ENCODE results near the gene GRB7.
A peak's percentile ranks its signal among the peaks of the same experiment; 100 is the strongest.

Gene GRB7

DNA sequence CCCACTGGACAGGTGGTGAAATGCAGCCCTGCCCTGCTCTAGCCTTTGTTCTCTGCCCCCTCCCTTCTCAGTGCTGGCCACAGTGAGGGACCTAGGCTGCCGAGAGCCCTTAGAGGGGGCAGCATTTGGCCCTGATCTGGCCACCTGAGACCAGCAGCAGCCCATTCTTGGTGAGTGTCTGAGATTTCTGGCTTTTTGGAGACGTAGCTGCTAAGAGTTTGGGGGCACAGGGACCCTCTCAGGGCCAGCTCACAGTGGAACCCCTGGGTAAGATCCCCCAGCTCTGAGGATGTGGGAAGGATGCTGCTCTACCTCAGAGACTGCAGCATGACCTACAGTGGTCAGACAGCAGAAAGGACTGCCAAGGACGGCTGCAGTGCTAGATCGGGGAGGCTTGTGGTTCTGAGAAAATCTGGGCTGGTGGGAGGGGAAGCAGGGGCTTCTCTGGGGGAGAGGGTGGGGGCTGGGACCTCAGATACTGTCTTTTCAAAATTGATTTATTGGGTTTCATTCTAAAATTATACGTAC lies 13.3 kb downstream of the GRB7 start:
- no peak for TF ChIP-seq CTCF (IDR thresholded peaks at IDR 0.05; ENCODE audit: low read depth, low read length)
- no peak for DNase-seq (ENCODE audit: extremely low read depth, low read depth)

DNA sequence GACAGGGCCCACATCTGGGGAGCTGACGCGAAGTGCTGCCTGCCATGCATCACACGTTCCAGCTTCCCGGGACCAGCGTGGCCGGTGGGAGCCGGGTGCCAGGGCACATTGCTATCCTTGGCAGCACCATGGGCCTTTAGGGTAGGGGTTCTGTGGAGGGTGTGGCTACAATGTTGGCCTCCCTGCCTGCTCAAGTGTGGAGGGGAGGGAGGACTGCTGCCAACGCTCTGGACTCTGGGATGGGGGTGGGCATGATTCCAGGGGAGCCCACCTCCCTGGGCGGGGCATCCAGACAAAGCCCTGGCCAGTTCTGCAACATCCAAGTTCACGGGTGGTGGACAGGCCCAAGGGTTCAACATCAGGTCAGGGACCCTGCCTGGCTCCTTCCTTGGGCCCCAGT lies 13.9 kb downstream of the GRB7 start:
- TF ChIP-seq CTCF (IDR thresholded peaks at IDR 0.05; ENCODE audit: low read depth, low read length) = no peak
- DNase-seq (ENCODE audit: extremely low read depth, low read depth) = no peak

GRCh38 chr17:39752241-39752881 lies 14.6 kb downstream of the GRB7 start:
- DNase-seq (ENCODE audit: extremely low read depth, low read depth) = no peak
- TF ChIP-seq CTCF (IDR thresholded peaks at IDR 0.05; ENCODE audit: low read depth, low read length) = no peak

DNA sequence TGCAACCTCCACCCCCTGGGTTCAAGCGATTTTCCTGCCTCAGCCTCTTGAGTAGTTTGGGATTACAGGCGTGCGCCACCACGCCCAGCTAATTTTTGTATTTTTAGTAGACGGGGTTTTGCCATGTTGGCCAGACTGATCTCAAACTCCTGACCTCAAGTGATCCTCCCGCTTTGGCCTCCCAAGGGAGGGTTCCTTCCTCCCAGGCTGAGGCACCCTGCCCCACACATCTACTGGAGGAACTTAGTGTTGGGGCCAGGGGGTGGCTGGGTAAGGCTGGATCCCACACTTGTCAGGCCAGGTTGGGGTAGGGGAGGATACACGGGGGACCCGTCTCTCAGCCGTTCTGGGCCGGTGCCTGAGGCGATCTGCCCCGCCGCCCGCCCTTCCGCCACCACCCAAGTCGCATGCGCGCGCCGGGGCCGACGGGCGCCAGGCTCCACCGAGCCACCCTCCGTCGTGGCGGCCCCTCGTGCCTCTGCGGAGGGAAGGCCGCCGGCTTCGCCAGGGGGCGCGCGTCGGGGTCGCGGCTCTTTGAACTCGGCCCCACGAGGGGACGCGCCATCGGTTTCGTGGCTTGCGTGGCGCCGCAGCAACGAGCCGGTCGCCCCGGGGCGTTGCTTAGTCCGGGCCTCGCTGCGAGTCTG lies 15.9 kb downstream of the GRB7 start:
- no peak for TF ChIP-seq CTCF (IDR thresholded peaks at IDR 0.05; ENCODE audit: low read depth, low read length)
- no peak for DNase-seq (ENCODE audit: extremely low read depth, low read depth)

DNA sequence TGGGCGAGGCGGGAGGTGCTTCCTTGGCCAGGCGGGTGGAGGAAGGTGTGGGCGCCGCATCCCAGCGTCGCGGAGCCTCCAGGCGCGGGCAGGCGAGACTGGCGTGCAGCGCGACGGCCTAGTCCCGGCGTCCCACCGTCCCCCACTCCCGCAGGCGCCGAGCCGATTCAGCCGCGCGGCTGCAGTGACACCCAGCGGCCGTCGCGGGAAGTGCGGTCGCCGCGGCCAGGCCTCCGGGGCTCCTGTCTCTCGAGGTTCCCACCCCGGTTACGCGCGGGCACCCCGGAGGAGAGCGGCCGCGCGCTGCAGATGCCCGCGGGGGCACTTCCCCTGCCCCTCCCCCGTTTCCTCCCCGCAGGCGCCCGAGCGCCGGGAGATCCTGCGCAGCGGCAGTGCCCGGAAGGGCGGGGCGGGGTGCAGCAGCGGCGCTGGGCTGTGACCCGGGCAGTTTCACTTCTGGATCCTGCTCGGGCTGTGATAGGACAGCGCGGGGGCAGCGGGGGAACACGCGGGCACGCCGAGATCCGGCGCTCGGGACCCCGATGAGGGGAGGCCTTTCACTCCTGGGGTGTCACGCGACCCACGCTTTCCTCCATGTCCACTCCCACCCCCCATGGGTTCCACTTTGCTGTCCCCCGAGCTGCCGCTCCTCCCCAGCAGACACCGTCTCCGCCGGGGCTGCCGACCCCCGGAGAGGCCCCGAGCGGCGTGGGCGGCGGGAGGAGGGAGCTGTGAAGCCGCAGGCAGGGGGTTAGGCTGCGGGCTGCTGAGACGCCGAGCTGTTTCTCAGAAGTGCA lies 16.6 kb downstream of the GRB7 start:
- peak; percentile 78 for DNase-seq (ENCODE audit: extremely low read depth, low read depth)
- TF ChIP-seq CTCF (IDR thresholded peaks at IDR 0.05; ENCODE audit: low read depth, low read length) = peak; percentile 59

- DNase-seq (ENCODE audit: extremely low read depth, low read depth) = no peak
- no peak for TF ChIP-seq CTCF (IDR thresholded peaks at IDR 0.05; ENCODE audit: low read depth, low read length)
Observed at GRCh38 chr17:39754958-39755553, 17.3 kb downstream of the GRB7 start.

Data from AG09319 (cell line).